ENCODE data around the gene PRPF8. TPM values are rescaled to one million over a fixed set of nuclear protein-coding genes. Genes with fewer than 3 reads are reported as not detected.
A peak's percentile ranks its signal among the peaks of the same experiment; 100 is the strongest.

Gene PRPF8
- total and polyA plus RNA-seq, 2 of the 13 experiments (the other 11 are each of a cell fraction or from before 2014, with no cell fraction given) = 112 to 179 TPM

DNA sequence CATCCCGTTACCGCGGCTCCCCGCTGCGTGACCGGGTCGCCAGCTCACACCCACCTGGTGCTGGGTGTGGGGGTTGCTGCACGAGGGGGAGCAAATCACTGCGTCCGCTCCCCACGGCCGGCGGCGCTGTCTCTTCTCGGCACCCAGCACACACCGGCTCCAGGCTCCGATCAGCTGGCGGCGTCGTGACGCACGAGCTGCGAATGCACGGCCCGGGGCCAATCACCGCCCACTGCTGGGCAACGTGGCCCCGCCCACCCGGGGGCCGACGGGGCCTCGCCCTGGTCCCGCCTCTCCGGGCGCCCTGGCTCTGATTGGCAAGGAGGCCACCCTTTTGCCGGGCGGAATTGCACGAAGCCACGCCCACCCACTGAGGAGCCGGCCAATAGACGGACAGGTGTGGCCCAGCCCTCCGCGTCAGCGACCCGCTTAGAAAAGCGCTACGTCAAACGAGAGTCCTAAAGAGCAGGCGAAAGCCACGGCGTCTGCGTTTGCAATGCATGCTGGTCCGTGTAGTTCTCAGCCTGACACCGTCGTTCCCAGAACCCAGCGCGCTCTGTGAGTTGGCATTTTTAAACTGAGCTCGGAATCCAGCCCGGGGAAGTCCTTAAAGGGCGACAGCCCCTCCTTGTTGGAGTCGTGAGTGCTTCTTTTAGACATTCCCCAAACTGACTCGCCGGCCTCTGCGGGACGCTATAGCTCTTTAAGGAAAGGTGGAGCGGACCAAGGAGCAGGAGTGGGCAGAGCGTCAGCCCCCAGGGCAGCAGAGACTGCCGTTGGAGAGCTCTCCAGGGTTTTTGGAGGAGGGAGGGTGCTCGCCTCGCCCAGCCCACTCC, 31.6 kb upstream of the PRPF8 start (continued):
- no peak for TF ChIP-seq JDP2 (CRISPR knock-in tag; IDR thresholded peaks at IDR 0.05; ENCODE audit: borderline replicate concordance)
- TF ChIP-seq ATF7-NPFF (CRISPR knock-in tag; IDR thresholded peaks at IDR 0.05; ENCODE audit: low read depth) = no peak
- TF ChIP-seq ZNF777 (CRISPR knock-in tag; IDR thresholded peaks at IDR 0.05) = no peak
- TF ChIP-seq, protein P1, sequence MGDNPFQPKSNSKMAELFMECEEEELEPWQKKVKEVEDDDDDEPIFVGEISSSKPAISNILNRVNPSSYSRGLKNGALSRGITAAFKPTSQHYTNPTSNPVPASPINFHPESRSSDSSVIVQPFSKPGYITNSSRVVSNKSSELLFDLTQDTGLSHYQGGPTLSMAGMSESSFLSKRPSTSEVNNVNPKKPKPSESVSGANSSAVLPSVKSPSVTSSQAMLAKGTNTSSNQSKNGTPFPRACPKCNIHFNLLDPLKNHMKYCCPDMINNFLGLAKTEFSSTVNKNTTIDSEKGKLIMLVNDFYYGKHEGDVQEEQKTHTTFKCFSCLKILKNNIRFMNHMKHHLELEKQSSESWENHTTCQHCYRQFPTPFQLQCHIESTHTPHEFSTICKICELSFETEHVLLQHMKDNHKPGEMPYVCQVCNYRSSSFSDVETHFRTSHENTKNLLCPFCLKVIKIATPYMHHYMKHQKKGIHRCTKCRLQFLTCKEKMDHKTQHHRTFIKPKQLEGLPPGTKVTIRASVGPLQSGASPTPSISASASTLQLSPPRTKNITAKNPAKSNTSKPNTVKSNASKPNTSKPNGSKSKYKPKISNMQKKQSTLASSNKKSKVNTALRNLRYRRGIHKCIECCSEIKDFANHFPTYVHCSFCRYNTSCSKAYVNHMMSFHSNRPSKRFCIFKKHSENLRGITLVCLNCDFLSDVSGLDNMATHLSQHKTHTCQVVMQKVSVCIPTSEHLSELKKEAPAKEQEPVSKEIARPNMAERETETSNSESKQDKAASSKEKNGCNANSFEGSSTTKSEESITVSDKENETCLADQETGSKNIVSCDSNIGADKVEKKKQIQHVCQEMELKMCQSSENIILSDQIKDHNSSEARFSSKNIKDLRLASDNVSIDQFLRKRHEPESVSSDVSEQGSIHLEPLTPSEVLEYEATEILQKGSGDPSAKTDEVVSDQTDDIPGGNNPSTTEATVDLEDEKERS (CRISPR knock-in tag; IDR thresholded peaks at IDR 0.05) = no peak
- peak; percentile 90 for TF ChIP-seq ZHX2 (IDR thresholded peaks at IDR 0.05; ENCODE audit: low read depth)
- TF ChIP-seq ZHX2 (CRISPR knock-in tag; IDR thresholded peaks at IDR 0.05; ENCODE audit: borderline replicate concordance) = no peak
- no peak for TF ChIP-seq ZNF562 (CRISPR knock-in tag; IDR thresholded peaks at IDR 0.05; ENCODE audit: borderline replicate concordance)
- TF ChIP-seq ZMYM2 (CRISPR knock-in tag; IDR thresholded peaks at IDR 0.05) = no peak
- peak; percentile 6; the same call in 1 of the 2 replicates for TF ChIP-seq ZNF607 (CRISPR knock-in tag; IDR thresholded peaks at IDR 0.05; ENCODE audit: borderline replicate concordance)
- no peak for TF ChIP-seq ZNF615 (CRISPR knock-in tag; IDR thresholded peaks at IDR 0.05; ENCODE audit: borderline replicate concordance)
- 0 out of 2 replicates have a peak, but pooled peaks have one; percentile 30 for TF ChIP-seq ZNF138 (CRISPR knock-in tag; IDR thresholded peaks at IDR 0.05; ENCODE audit: low read depth)
- TF ChIP-seq ZNF296 (CRISPR knock-in tag; conservative IDR thresholded peaks at IDR 0.05) = no peak
- TF ChIP-seq MYC (CRISPR knock-in tag; IDR thresholded peaks at IDR 0.05; ENCODE audit: borderline replicate concordance) = peak; percentile 56; the same call in 1 of the 2 replicates
- TF ChIP-seq RERE (CRISPR knock-in tag; IDR thresholded peaks at IDR 0.05; ENCODE audit: low read depth) = no peak
